AG04450 (cell line): ENCODE data around the gene KRTDAP. TPM values are rescaled to one million over a fixed set of nuclear protein-coding genes. Genes with fewer than 3 reads are reported as not detected.
"Not testable (repeated sequence)": the region's sequence is repeated elsewhere in the genome, so short reads cannot be mapped to it uniquely, and the experiment has no call there.

Experiments used
- CTCF ChIA-PET: fragments of 300-600, 350-600 bp; formaldehyde crosslinking; extraction: SDS; loops from one replicate; lab custom pipeline; 2022; ENCODE audit warnings: antibody characterized with exemption, inconsistent platforms; lab: Charles Lee
- POLR2A ChIA-PET: fragments of 350-600 bp; formaldehyde crosslinking; extraction: SDS; loops from one replicate; lab custom pipeline; 2021; ENCODE audit warnings: antibody characterized with exemption, inconsistent platforms; lab: Yijun Ruan, JAX
- DNase-seq: peaks from one replicate; pipeline ENCODE4 v3.0.0-alpha.2; 2011; ENCODE audit warnings: low read depth, low spot score
- H3K27ac ChIP-seq: one replicate; pipeline ENCODE4 v1.5.1; 2012; ENCODE audit warnings: low read depth, low read length, control low read depth
- H3K27me3 ChIP-seq: one replicate; pipeline ENCODE4 v1.6.0; 2012; ENCODE audit warnings: low read length; ENCODE audit not compliant: control insufficient read depth, insufficient read depth
- H3K4me3 ChIP-seq: 2 replicates; pipeline ENCODE4 v1.5.1; 2011; ENCODE audit warnings: mild to moderate bottlenecking, low read depth, low read length, control low read depth
- H3K9me3 ChIP-seq: 2 replicates; pipeline ENCODE4 v1.5.1; 2012; ENCODE audit warnings: low read length; ENCODE audit not compliant: control insufficient read depth, insufficient read depth
- polyA plus RNA-seq: library from polyadenylated mRNA; depleted of rRNA; stranded (reverse); fragments of >200 nt; gene quantifications from 2 replicates; pipeline ENCODE4 v1.2.3, GENCODE V29; 2011
- TF ChIP-seq, protein P1 (sequence below): IDR thresholded peaks from 2 replicates; pipeline ENCODE4 v1.5.1; 2011; ENCODE audit warnings: low read depth, low read length, control low read depth, inconsistent platforms

Gene KRTDAP
- polyA plus RNA-seq, 1 experiment, result not detected

DNA sequence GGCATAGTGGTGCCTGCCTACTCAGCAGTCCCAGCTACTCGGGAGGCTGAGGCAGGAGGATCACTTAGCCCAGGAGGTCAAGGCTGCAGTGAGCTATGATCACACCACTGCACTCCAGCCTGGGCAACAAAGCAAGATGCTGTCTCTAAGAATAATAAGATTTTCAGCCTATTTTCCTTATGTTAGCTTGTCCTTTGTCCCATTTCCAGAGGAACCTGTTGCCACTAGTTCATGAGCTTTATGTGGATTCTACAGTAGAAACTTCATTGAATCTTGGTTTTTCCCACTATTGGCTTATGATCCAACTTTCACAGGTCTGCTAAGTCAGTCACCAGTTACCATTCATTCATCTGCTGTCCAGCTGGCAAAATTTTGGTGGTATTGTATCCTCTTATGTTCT lies 24.0 kb downstream of the KRTDAP start:
- H3K4me3 ChIP-seq, result no peak overlapping the region
- DNase-seq, result no peak
- CTCF ChIA-PET, result interaction anchor here (1.1 kb wide), 1 partner anchor 29 kb away, joined by 3 read pairs; no protein-coding TSS in a partner anchor
- H3K27me3 ChIP-seq, result no peaks in the 10 kb centered on the region
- TF ChIP-seq, protein P1, sequence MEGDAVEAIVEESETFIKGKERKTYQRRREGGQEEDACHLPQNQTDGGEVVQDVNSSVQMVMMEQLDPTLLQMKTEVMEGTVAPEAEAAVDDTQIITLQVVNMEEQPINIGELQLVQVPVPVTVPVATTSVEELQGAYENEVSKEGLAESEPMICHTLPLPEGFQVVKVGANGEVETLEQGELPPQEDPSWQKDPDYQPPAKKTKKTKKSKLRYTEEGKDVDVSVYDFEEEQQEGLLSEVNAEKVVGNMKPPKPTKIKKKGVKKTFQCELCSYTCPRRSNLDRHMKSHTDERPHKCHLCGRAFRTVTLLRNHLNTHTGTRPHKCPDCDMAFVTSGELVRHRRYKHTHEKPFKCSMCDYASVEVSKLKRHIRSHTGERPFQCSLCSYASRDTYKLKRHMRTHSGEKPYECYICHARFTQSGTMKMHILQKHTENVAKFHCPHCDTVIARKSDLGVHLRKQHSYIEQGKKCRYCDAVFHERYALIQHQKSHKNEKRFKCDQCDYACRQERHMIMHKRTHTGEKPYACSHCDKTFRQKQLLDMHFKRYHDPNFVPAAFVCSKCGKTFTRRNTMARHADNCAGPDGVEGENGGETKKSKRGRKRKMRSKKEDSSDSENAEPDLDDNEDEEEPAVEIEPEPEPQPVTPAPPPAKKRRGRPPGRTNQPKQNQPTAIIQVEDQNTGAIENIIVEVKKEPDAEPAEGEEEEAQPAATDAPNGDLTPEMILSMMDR, result no peak
- H3K27ac ChIP-seq, result no peak overlapping the region
- POLR2A ChIA-PET, result no interaction called here
- no peaks in the 10 kb centered on the region for H3K9me3 ChIP-seq

GRCh38 chr19:35462956-35463355 lies 27.3 kb downstream of the KRTDAP start:
- H3K27ac ChIP-seq, H3K27me3 ChIP-seq, H3K9me3 ChIP-seq, CTCF ChIA-PET, H3K4me3 ChIP-seq, POLR2A ChIA-PET, DNase-seq: not testable (repeated sequence)

- ChIA-PET POLR2A (no interaction called here), CTCF (no interaction called here)
- no peak for DNase-seq
These were observed 27.7 kb downstream of the KRTDAP start for GRCh38 chr19:35462476-35462953.

GRCh38 chr19:35461788-35462187 lies 28.5 kb downstream of the KRTDAP start:
- CTCF ChIA-PET, DNase-seq, H3K27ac ChIP-seq, H3K4me3 ChIP-seq, H3K9me3 ChIP-seq, H3K27me3 ChIP-seq, POLR2A ChIA-PET: not testable (repeated sequence)

More at GRCh38 chr19:35462476-35462953, 27.7 kb downstream of the KRTDAP start:
- TF ChIP-seq, protein P1, result no peak
- H3K27ac ChIP-seq, result no peak overlapping the region
- H3K27me3 ChIP-seq, result no peaks in the 10 kb centered on the region
- H3K4me3 ChIP-seq, result no peak overlapping the region
- H3K9me3 ChIP-seq, result no peaks in the 10 kb centered on the region

DNA sequence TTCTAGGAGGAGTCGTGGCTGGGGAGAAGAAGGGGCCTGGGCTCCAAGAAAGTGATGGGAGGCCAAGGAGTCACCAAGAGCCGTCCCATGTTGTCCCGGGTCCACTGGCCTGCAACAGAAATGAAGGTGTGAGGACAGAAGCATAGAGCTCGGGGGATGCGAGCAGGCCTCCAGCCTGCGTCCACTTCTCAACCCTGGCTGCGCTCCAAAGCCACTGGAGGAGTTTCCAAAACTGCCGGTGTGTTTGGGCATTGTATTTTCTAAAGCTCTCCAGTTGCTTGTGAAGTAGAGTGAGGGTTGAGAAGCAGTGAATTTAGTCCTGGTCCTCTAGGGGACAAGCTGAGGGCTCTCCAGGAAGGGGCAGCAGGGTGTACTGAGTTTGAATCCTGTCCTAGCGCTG lies 29.2 kb downstream of the KRTDAP start:
- ChIA-PET CTCF (no interaction called here), POLR2A (no interaction called here)
- no peak for DNase-seq
- Histone ChIP-seq H3K27me3 (no peaks in the 10 kb centered on the region), H3K27ac (no peak overlapping the region), H3K4me3 (no peak overlapping the region), H3K9me3 (no peaks in the 10 kb centered on the region)
- TF ChIP-seq, protein P1, result no peak

DNA sequence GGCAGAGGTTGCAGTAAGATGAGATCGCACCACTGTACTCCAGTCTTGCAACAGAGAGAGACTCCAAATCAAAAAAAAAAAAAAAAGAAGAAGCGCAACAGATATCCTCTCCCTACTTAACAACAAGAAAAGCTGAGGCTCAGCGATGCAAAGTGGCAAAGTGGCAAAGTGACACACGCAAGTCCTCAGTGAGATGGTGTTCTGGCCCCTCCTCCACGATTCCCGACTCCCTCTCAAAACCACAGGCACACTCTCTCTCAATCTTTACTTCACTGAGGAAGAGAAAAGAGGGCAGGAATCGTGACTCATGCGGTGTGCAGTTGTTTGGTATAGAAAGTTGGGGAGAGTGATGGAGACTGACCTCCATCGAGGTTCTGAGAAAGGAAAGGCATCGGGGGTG lies 29.7 kb downstream of the KRTDAP start:
- Histone ChIP-seq H3K4me3 (no peak overlapping the region), H3K27me3 (no peaks in the 10 kb centered on the region), H3K9me3 (no peaks in the 10 kb centered on the region), H3K27ac (no peak overlapping the region)
- TF ChIP-seq, protein P1, result no peak
- ChIA-PET POLR2A (interaction anchor here (0.6 kb wide), 1 partner anchor 180 kb away, joined by 3 read pairs; no protein-coding TSS in a partner anchor), CTCF (no interaction called here)
- DNase-seq, result no peak
